ENCODE data around the gene GNLY. TPM values are rescaled to one million over a fixed set of nuclear protein-coding genes. Genes with fewer than 3 reads are reported as not detected.

The GNLY gene
- total RNA-seq, 4 donors from 2014 or later, result 3.6 to 36.1 (median 12.0) TPM

DNA sequence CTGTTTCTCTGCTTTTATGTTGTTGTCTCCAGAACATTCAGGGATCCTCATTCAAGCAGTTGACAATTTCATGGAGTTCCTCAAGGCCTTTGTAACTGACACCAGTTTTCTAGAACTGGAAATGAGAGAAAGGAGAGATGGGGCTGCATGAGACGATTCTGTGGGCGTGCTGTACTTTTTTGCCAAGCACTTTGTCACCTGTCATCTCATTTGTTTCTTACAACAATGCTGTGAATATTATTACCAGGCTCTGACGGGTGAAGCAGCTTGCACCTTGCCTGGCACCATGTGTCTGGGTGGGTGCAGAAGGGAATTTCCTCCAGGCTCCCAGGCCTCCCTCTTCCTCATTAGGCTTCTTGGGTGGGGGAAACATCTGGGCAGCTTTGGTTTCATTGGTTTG, 37.4 kb downstream of the GNLY start:
- peak in 1 of 2 donors; percentile 30 for TF ChIP-seq POLR2A (IDR thresholded peaks at IDR 0.05)
- TF ChIP-seq, protein P1, sequence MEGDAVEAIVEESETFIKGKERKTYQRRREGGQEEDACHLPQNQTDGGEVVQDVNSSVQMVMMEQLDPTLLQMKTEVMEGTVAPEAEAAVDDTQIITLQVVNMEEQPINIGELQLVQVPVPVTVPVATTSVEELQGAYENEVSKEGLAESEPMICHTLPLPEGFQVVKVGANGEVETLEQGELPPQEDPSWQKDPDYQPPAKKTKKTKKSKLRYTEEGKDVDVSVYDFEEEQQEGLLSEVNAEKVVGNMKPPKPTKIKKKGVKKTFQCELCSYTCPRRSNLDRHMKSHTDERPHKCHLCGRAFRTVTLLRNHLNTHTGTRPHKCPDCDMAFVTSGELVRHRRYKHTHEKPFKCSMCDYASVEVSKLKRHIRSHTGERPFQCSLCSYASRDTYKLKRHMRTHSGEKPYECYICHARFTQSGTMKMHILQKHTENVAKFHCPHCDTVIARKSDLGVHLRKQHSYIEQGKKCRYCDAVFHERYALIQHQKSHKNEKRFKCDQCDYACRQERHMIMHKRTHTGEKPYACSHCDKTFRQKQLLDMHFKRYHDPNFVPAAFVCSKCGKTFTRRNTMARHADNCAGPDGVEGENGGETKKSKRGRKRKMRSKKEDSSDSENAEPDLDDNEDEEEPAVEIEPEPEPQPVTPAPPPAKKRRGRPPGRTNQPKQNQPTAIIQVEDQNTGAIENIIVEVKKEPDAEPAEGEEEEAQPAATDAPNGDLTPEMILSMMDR (IDR thresholded peaks at IDR 0.05 in 4 of 5, conservative IDR thresholded peaks at IDR 0.05 in 1 of 5), result no peak
- in situ Hi-C loops (cut with MboI; ENCODE audit: low sequenced_read_pairs in 4 of 4), result no loop called here
- DNase-seq, result peak in 1 of 2 donors; percentile 73
- Histone ChIP-seq H3K36me3 (no peaks in the 10 kb centered on the region), H3K9me3 (no peaks in the 10 kb centered on the region), H3K4me1 (peaks cover 65 to 75% of the 10 kb centered on the region in 2 donors), H3K27ac (peak overlapping the region; percentile 82 to 97 (median 94)), H3K27me3 (no peaks in the 10 kb centered on the region), H3K4me3 (no peak overlapping the region)
- ATAC-seq, result peak; percentile 3 to 15
- intact Hi-C loops (cut with DNase I; ENCODE audit: low total_unique reads), result loop anchor here (5.0 kb wide), 2 partner anchors 286 to 306 kb away; no protein-coding TSS in a partner anchor

DNA sequence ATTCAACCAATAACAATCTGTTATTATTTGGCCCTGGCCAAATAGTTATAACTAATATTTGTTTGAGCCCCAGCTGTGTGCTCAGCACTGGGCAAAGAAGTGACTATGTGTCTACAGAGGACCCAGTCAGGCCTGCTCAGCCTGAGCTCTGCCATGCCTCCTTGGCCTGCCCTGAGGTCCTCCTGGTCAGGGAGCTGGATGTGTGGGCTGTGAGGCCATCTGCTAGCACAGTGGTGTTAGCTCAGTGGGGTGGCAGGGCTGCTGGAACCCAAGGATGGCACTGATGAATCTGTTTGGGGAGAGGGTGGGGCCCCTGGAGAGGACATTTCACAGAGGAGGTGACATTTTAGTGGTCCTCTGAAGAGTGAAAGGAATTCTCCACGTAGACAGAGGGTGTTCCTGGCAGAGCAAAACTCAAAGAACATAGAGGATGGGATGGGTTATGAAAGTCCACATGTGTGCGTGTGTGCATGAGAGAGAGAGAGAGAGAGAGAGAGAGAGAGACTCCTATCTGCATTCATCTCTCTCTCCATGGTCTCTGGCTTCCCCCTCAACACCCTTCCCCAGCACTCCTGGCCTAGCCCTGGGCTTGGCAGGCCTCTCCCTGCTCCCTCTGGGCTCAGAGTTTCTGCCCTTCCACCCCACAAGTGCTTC, 38.4 kb downstream of the GNLY start:
- ATAC-seq, result peak in 1 of 2 donors; percentile 9
- in situ Hi-C loops (cut with MboI; ENCODE audit: low sequenced_read_pairs in 4 of 4), result no loop called here
- Histone ChIP-seq H3K36me3 (no peaks in the 10 kb centered on the region), H3K4me1 (peaks cover 75 to 85% of the 10 kb centered on the region in 2 donors), H3K9me3 (no peaks in the 10 kb centered on the region), H3K27me3 (no peaks in the 10 kb centered on the region), H3K27ac (peak overlapping the region; percentile 82 to 97 (median 94)), H3K4me3 (no peak overlapping the region)
- TF ChIP-seq POLR2A (IDR thresholded peaks at IDR 0.05), result no peak
- TF ChIP-seq, protein P1 (IDR thresholded peaks at IDR 0.05 in 4 of 5, conservative IDR thresholded peaks at IDR 0.05 in 1 of 5), result peak in 2 of 5 experiments; percentile 35 to 38
- peak in 1 of 2 donors; percentile 65 for DNase-seq
- intact Hi-C loops (cut with DNase I; ENCODE audit: low total_unique reads), result loop anchor here (1.0 to 5.0 kb wide), 3 partner anchors 42 to 305 kb away; no protein-coding TSS in a partner anchor

DNA sequence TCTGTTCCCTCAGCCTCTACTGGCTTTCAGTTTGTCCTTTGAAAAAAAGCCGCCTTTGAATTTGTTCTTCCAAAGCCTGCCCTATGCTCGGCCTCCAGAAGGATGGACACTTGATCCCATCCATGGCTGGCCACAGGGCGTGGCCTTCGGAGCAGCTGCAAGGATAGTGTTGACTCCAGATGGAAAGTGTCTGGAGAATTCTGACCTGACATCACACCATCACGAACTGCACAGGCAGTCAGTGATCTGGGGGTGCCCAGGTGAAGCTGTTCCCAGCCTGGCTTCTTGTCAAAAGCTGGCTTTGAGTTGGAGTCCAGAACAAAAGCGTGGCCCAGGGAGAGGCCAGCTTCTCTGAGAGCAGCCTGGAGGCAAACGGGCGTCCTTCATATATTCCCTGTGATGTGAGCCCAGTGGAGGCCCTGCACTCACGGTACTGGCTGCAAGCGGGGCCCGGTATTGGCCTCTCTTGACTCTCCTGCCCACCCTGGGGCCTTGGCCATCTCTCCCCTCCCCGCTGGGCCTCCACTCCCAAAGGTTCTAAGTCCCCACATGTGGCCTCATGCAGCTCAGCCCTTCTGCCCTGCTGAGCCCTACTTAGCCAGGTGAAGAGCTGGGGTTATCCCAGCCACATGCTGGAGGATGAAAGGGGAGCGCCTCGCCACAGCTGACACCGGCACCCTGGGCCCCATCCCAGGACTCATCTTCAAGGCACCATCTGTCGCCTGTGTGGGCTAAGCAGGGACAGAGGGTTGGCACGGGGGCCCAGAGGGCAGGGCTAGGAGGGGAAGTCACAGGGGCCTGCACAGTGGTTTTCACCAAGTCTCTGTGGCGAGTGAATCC, 39.2 kb downstream of the GNLY start:
- DNase-seq (peak; percentile 93 to 98), ATAC-seq (peak; percentile 59 to 60)
- Histone ChIP-seq H3K4me3 (no peak overlapping the region), H3K9me3 (no peaks in the 10 kb centered on the region), H3K36me3 (no peaks in the 10 kb centered on the region), H3K27me3 (no peaks in the 10 kb centered on the region), H3K4me1 (peaks cover 77 to 83% of the 10 kb centered on the region in 2 donors), H3K27ac (peak overlapping the region; percentile 82 to 97 (median 94))
- in situ Hi-C loops (cut with MboI; ENCODE audit: low sequenced_read_pairs in 4 of 4) (no loop called here), intact Hi-C loops (cut with DNase I; ENCODE audit: low total_unique reads) (loop anchor here (1.0 to 5.0 kb wide), 3 partner anchors 41 to 304 kb away; no protein-coding TSS in a partner anchor)
- TF ChIP-seq POLR2A (IDR thresholded peaks at IDR 0.05), result peak; percentile 29 to 57
- TF ChIP-seq, protein P1 (IDR thresholded peaks at IDR 0.05 in 4 of 5, conservative IDR thresholded peaks at IDR 0.05 in 1 of 5), result no peak

DNA sequence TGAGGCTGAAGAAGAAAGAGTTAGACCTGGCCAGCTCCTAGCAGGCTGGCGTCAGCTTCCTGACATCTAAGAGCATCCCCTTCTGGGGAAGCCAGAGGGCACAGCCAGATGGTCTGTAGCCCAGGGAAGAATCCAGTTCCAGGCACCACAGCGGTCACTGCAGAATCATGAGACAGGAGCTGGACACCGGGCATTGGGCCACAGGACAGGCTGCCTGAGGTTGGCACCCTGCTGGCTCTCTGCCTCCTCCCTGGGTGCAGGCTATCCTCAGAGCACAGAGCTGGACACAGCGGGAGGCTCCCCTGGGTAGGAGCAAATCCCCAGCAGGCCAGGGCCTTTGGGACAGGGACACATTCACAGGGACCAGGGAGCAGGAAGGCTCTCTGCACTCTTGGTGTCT, 39.9 kb downstream of the GNLY start:
- Histone ChIP-seq H3K9me3 (no peaks in the 10 kb centered on the region), H3K4me3 (no peak overlapping the region), H3K27ac (peak overlapping the region; percentile 82 to 97 (median 94)), H3K36me3 (no peaks in the 10 kb centered on the region), H3K4me1 (peaks cover 75 to 77% of the 10 kb centered on the region in 2 donors), H3K27me3 (no peaks in the 10 kb centered on the region)
- in situ Hi-C loops (cut with MboI; ENCODE audit: low sequenced_read_pairs in 4 of 4), result no loop called here
- TF ChIP-seq, protein P1 (IDR thresholded peaks at IDR 0.05 in 4 of 5, conservative IDR thresholded peaks at IDR 0.05 in 1 of 5), result peak in 1 of 5 experiments; percentile 13
- TF ChIP-seq POLR2A (IDR thresholded peaks at IDR 0.05), result peak; percentile 45 to 51
- ATAC-seq (peak; percentile 55 to 56), DNase-seq (peak; percentile 92 to 99)
- intact Hi-C loops (cut with DNase I; ENCODE audit: low total_unique reads), result loop anchor here (5.0 kb wide), 2 partner anchors 283 to 303 kb away; no protein-coding TSS in a partner anchor

Measured in gastrocnemius medialis (tissue), 4 donors.